H9 (cell line): ENCODE results near the gene GLB1L. TPM values are rescaled to one million over a fixed set of nuclear protein-coding genes. Genes with fewer than 3 reads are reported as not detected.

ENCODE experiments used
- DNase-seq: peaks from one replicate; pipeline ENCODE4 v3.0.0-alpha.2; 2017
- H2AFZ ChIP-seq: one replicate; pipeline ENCODE4 v1.6.1; 2013; ENCODE audit warnings: mild to moderate bottlenecking, low read length, control low read depth, moderate library complexity
- H2AK5ac ChIP-seq: 2 replicates; pipeline ENCODE4 v1.6.1; 2013; ENCODE audit warnings: low read length, control low read depth, mixed read lengths; ENCODE audit not compliant: insufficient read length
- H2BK120ac ChIP-seq: one replicate; pipeline ENCODE4 v1.6.1; 2013; ENCODE audit warnings: low read depth, mild to moderate bottlenecking, low read length, control low read depth, inconsistent platforms; ENCODE audit not compliant: poor library complexity, severe bottlenecking
- H2BK12ac ChIP-seq: 2 replicates; pipeline ENCODE4 v1.6.1; 2013; ENCODE audit warnings: low read length, control low read depth, mixed read lengths, low read depth; ENCODE audit not compliant: insufficient read length
- H2BK15ac ChIP-seq: 2 replicates; pipeline ENCODE4 v1.6.1; 2013; ENCODE audit warnings: low read depth, low read length, control low read depth
- H2BK20ac ChIP-seq: one replicate; pipeline ENCODE4 v1.6.1; 2013; ENCODE audit warnings: low read depth, mild to moderate bottlenecking, low read length, control low read depth, inconsistent platforms; ENCODE audit not compliant: poor library complexity, severe bottlenecking
- H2BK5ac ChIP-seq: 2 replicates; pipeline ENCODE4 v1.6.1; 2013; ENCODE audit warnings: low read length, control low read depth, mixed read lengths; ENCODE audit not compliant: insufficient read length
- H3K14ac ChIP-seq: 2 replicates; pipeline ENCODE4 v1.6.1; 2013; ENCODE audit warnings: low read length, control low read depth; ENCODE audit not compliant: insufficient read depth
- H3K18ac ChIP-seq: 2 replicates; pipeline ENCODE4 v1.6.1; 2013; ENCODE audit warnings: low read depth, mild to moderate bottlenecking, mixed read lengths, low read length, control low read depth; ENCODE audit not compliant: insufficient read length
- H3K23ac ChIP-seq: 2 replicates; pipeline ENCODE4 v1.6.1; 2013; ENCODE audit warnings: low read length, control low read depth, mixed read lengths, low read depth; ENCODE audit not compliant: insufficient read length
- H3K23me2 ChIP-seq: 2 replicates; pipeline ENCODE4 v1.6.1; 2013; ENCODE audit warnings: low read depth, mild to moderate bottlenecking, mixed read lengths, low read length, control low read depth; ENCODE audit not compliant: insufficient read length, poor library complexity, severe bottlenecking
- H3K27ac ChIP-seq: 2 replicates; pipeline ENCODE4 v1.5.1; 2013; ENCODE audit warnings: low read length, control low read depth, mixed read lengths, low read depth; ENCODE audit not compliant: insufficient read length
- H3K27me3 ChIP-seq: 2 replicates; pipeline ENCODE4 v1.6.1; 2013; ENCODE audit warnings: low read length, control low read depth, inconsistent platforms; ENCODE audit not compliant: insufficient read depth
- H3K4ac ChIP-seq: 2 replicates; pipeline ENCODE4 v1.6.1; 2013; ENCODE audit warnings: low read depth, mild to moderate bottlenecking, control low read depth, inconsistent platforms, low read length, moderate library complexity
- H3K4me1 ChIP-seq: 2 replicates; pipeline ENCODE4 v1.6.1; 2013; ENCODE audit warnings: low read length, control low read depth, inconsistent platforms; ENCODE audit not compliant: insufficient read depth
- H3K4me2 ChIP-seq: 2 replicates; pipeline ENCODE4 v1.6.1; 2013; ENCODE audit warnings: low read length, control low read depth, mixed read lengths; ENCODE audit not compliant: insufficient read length, insufficient read depth
- H3K56ac ChIP-seq: 2 replicates; pipeline ENCODE4 v1.6.1; 2013; ENCODE audit warnings: low read depth, mild to moderate bottlenecking, mixed read lengths, low read length, control low read depth; ENCODE audit not compliant: insufficient read length
- H3K79me1 ChIP-seq: 2 replicates; pipeline ENCODE4 v1.6.1; 2013; ENCODE audit warnings: low read depth, mild to moderate bottlenecking, moderate library complexity, low read length, control low read depth, inconsistent platforms; ENCODE audit not compliant: insufficient read depth, poor library complexity, severe bottlenecking
- H3K79me2 ChIP-seq: 2 replicates; pipeline ENCODE4 v1.6.1; 2013; ENCODE audit warnings: low read length, control low read depth, inconsistent platforms; ENCODE audit not compliant: insufficient read depth
- H3K9ac ChIP-seq: 2 replicates; pipeline ENCODE4 v1.6.1; 2013; ENCODE audit warnings: low read length, control low read depth, mixed read lengths; ENCODE audit not compliant: insufficient read length; ENCODE audit errors: extremely low read depth
- H3K9me3 ChIP-seq: one replicate; pipeline ENCODE4 v1.6.1; 2013; ENCODE audit warnings: low read depth, low read length, inconsistent platforms; ENCODE audit not compliant: control insufficient read depth
- H3T11ph ChIP-seq: one replicate; pipeline ENCODE4 v1.6.1; 2013; ENCODE audit warnings: mild to moderate bottlenecking, low read length, control low read depth, inconsistent platforms
- H4K20me1 ChIP-seq: one replicate; pipeline ENCODE4 v1.6.1; 2013; ENCODE audit not compliant: control insufficient read depth, insufficient read length, insufficient read depth
- H4K5ac ChIP-seq: 2 replicates; pipeline ENCODE4 v1.6.1; 2013; ENCODE audit warnings: low read depth, mild to moderate bottlenecking, mixed read lengths, low read length, control low read depth; ENCODE audit not compliant: insufficient read length
- H4K8ac ChIP-seq: replicated peaks from 2 replicates; pipeline ENCODE4 v1.6.1; 2013; ENCODE audit warnings: low read length, control low read depth, mixed read lengths, low read depth; ENCODE audit not compliant: insufficient read length
- H4K91ac ChIP-seq: 2 replicates; pipeline ENCODE4 v1.6.1; 2013; ENCODE audit warnings: low read depth, mild to moderate bottlenecking, moderate library complexity, mixed read lengths, low read length, control low read depth; ENCODE audit not compliant: insufficient read length
- H3K27ac Mint-ChIP-seq, 3 experiments: 2 replicates in 2 of 3; 3 replicates in 1 of 3; pipeline ENCODE4 v1.8.0; 2020 to 2021; ENCODE audit warnings: mixed read lengths in 3 of 3, mild to moderate bottlenecking in 1 of 3, moderate library complexity in 1 of 3
- H3K27me3 Mint-ChIP-seq: 2 replicates; pipeline ENCODE4 v1.8.0; 2021; ENCODE audit warnings: low read depth, mild to moderate bottlenecking, moderate library complexity, mixed read lengths
- H3K36me3 Mint-ChIP-seq, 3 experiments: 2 replicates in 2 of 3; 3 replicates in 1 of 3; pipeline ENCODE4 v1.8.0; 2020 to 2021; ENCODE audit warnings: low read depth in 3 of 3, mixed read lengths in 3 of 3; ENCODE audit not compliant: insufficient read depth in 1 of 3
- H3K4me1 Mint-ChIP-seq, 2 experiments: 2 replicates each; pipeline ENCODE4 v1.8.0; 2020; ENCODE audit warnings: mixed read lengths in 2 of 2
- H3K4me3 Mint-ChIP-seq, 2 experiments: 2 replicates in 1 of 2; 3 replicates in 1 of 2; pipeline ENCODE4 v1.8.0; 2020 to 2021; ENCODE audit warnings: mild to moderate bottlenecking in 2 of 2, mixed read lengths in 2 of 2, moderate library complexity in 1 of 2
- H3K9me3 Mint-ChIP-seq, 2 experiments: 2 replicates in 1 of 2; 3 replicates in 1 of 2; pipeline ENCODE4 v1.8.0; 2020; ENCODE audit warnings: mild to moderate bottlenecking in 2 of 2, mixed read lengths in 2 of 2, moderate library complexity in 1 of 2
- whole genome bisulfite sequencing: extraction: QIAGEN DNeasy Blood & Tissue Kit; methylation state at CpG from one replicate; pipeline ENCODE4 v1.1.7; 2013; ENCODE audit warnings: missing lambda C conversion rate, low lambda C conversion rate, mixed read lengths; ENCODE audit not compliant: insufficient read length; ENCODE audit errors: extremely low coverage; 5-methylcytosine and 5-hydroxymethylcytosine counted together
- total RNA-seq: library from RNA; stranded (reverse); gene quantifications from 2 replicates; pipeline ENCODE4 v1.2.1, GENCODE V29; 2021
- TF ChIP-seq, protein P1 (sequence below): fragments of 200-600 bp; sonication (generic); conservative IDR thresholded peaks from 3 replicates; pipeline ENCODE4 v1.8.0; 2021; ENCODE audit warnings: antibody characterized with exemption, mild to moderate bottlenecking

The GLB1L gene
- total RNA-seq, 1 experiment from 2014 or later = 6.5 TPM

- no peak overlapping the region for H2BK5ac ChIP-seq
- no peak overlapping the region for H3K14ac ChIP-seq
- no peak overlapping the region for H4K8ac ChIP-seq
- H3K4me1 ChIP-seq = peaks cover 4% of the 10 kb centered on the region; the same call in 1 of the 2 replicates
- no peak overlapping the region for H3K4me2 ChIP-seq
- no peak overlapping the region for H3K27ac Mint-ChIP-seq
- no peak overlapping the region for H2AFZ ChIP-seq
- H3K9ac ChIP-seq = no peak overlapping the region
- no peak overlapping the region for H4K91ac ChIP-seq
- H4K5ac ChIP-seq = no peak overlapping the region
- TF ChIP-seq, protein P1, sequence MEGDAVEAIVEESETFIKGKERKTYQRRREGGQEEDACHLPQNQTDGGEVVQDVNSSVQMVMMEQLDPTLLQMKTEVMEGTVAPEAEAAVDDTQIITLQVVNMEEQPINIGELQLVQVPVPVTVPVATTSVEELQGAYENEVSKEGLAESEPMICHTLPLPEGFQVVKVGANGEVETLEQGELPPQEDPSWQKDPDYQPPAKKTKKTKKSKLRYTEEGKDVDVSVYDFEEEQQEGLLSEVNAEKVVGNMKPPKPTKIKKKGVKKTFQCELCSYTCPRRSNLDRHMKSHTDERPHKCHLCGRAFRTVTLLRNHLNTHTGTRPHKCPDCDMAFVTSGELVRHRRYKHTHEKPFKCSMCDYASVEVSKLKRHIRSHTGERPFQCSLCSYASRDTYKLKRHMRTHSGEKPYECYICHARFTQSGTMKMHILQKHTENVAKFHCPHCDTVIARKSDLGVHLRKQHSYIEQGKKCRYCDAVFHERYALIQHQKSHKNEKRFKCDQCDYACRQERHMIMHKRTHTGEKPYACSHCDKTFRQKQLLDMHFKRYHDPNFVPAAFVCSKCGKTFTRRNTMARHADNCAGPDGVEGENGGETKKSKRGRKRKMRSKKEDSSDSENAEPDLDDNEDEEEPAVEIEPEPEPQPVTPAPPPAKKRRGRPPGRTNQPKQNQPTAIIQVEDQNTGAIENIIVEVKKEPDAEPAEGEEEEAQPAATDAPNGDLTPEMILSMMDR = no peak
- peaks cover 39% of the 10 kb centered on the region for H3K27me3 Mint-ChIP-seq
- no peaks in the 10 kb centered on the region for H4K20me1 ChIP-seq
- H3K4me3 Mint-ChIP-seq = no peak overlapping the region
- H2BK15ac ChIP-seq = no peak overlapping the region
- H3K4ac ChIP-seq = no peak overlapping the region
- H3K27me3 ChIP-seq = no peaks in the 10 kb centered on the region
- no peak overlapping the region for H2BK12ac ChIP-seq
- H2BK20ac ChIP-seq = no peak overlapping the region
- no peaks in the 10 kb centered on the region for H3K9me3 Mint-ChIP-seq
- no peaks in the 10 kb centered on the region for H3K79me2 ChIP-seq
- no peak overlapping the region for H2AK5ac ChIP-seq
- no peaks in the 10 kb centered on the region for H3K79me1 ChIP-seq
- no peak for DNase-seq
- H3K23ac ChIP-seq = no peak overlapping the region
- peaks cover 12 to 17% of the 10 kb centered on the region in 2 experiments for H3K4me1 Mint-ChIP-seq
- no peak overlapping the region for H2BK120ac ChIP-seq
- H3K36me3 Mint-ChIP-seq = no peaks in the 10 kb centered on the region
- H3K18ac ChIP-seq = no peak overlapping the region
- no peak overlapping the region for H3T11ph ChIP-seq
- H3K9me3 ChIP-seq = no peaks in the 10 kb centered on the region
- WGBS = no CpG with 5 or more reads among the region's 2 CpGs
- H3K23me2 ChIP-seq = no peaks in the 10 kb centered on the region
- H3K56ac ChIP-seq = no peak overlapping the region
- no peak overlapping the region for H3K27ac ChIP-seq
Measured at GRCh38 chr2:219271021-219271420, 25.8 kb upstream of the GLB1L start.
